Colonic mucosa (tissue), 4 donors: Measurements from ENCODE around the gene UNC13A. TPM values are rescaled to one million over a fixed set of nuclear protein-coding genes. Genes with fewer than 3 reads are reported as not detected.

ENCODE experiments used
- DNase-seq: peaks from one replicate; pipeline ENCODE4 v3.0.0-alpha.2; 2020
- H3K27ac ChIP-seq: fragments of 200-600 bp; one replicate; pipeline ENCODE4 v1.8.0; 2021
- H3K27me3 ChIP-seq: fragments of 200-600 bp; one replicate; pipeline ENCODE4 v1.8.0; 2021
- H3K36me3 ChIP-seq: fragments of 200-600 bp; one replicate; pipeline ENCODE4 v1.8.0; 2021
- H3K4me1 ChIP-seq: fragments of 200-600 bp; one replicate; pipeline ENCODE4 v1.8.0; 2021; ENCODE audit warnings: mild to moderate bottlenecking
- H3K4me3 ChIP-seq: fragments of 200-600 bp; one replicate; pipeline ENCODE4 v1.8.0; 2021
- H3K9ac ChIP-seq, 2 donors: one replicate each; pipeline ENCODE4 v1.7.0; 2013; ENCODE audit warnings: control low read depth in 2 of 2, low read depth in 2 of 2, low read length in 2 of 2
- H3K9me3 ChIP-seq: fragments of 200-600 bp; one replicate; pipeline ENCODE4 v1.8.0; 2021
- CTCF ChIP-seq: fragments of 200-600 bp; IDR thresholded peaks from one replicate; pipeline ENCODE4 v1.8.0; 2022; ENCODE audit warnings: antibody characterized with exemption, mild to moderate bottlenecking
- intact Hi-C: fragments of 100-400 bp; cut with DNase I; formaldehyde crosslinking; loops from one replicate; pipeline ENCODE4 v1.14.1; 2022
- total RNA-seq, 2 donors: library from RNA; stranded (reverse); fragmentation: NEBNext Ultra II Directional in 1 of 2; extraction: Animal tissue kit (Norgen Biotek cat#: 25700) in 1 of 2; gene quantifications; one replicate each; pipeline ENCODE4 v1.2.1, GENCODE V29; 2021
- donor health status: healthy.
- donor health status: DM: no; HTN: no; CAD: no.
- donor health status: DM: no; HTN: no; CAD: no.

UNC13A gene
- total RNA-seq, 2 donors from 2014 or later, result 0.29 to 0.62 TPM

DNA sequence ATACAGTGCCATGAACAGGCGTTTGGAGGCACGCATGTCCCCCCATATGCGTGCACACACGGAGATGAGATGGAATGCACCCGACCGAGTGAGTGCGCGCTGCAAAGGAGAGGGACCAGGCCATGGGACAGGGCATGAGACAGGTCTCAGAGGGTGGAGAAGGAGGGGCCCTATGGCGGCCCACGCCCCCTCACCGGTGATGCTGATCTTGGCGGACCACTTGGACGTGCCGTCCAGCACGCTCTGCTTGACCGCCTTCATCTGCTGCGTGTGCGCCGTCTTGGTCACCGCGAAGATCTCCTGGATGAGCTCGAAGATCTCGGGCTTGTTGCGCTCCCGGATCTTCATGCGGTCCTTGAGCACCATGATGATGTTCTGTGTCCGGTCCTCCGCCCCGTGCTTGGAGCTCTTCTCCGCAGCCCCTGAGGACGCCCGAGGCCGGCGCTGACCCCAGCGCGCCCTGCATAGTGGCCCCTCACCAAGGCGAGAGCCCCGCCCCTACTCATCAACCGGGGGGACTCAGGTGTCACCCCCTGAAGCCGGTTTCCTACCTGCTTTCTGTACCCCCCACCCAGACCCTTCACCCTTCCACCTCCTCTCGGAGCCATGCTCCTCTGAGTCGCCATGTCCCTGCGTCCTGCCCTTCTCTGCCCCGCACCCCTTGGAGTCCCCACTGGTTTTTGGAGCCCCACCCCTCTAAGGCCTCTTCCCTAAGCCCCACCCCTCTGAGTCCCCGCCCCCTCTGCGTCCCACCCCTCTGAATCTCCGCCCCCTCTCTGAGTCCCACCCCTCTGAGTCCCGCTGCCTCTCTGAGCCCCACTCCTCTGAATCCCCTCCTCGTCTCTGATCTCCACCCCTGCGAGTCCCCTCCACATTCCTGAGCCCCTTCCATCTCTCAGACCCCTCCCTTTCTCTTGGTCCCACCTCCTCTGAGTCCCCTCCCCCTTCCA lies 40.8 kb downstream of the UNC13A start:
- Histone ChIP-seq H3K4me3 (no peak overlapping the region), H3K9me3 (no peaks in the 10 kb centered on the region), H3K9ac (no peak overlapping the region), H3K4me1 (no peaks in the 10 kb centered on the region), H3K27me3 (no peaks in the 10 kb centered on the region), H3K36me3 (no peaks in the 10 kb centered on the region), H3K27ac (no peak overlapping the region)
- intact Hi-C loops, result no loop called here
- no peak for DNase-seq
- no peak for TF ChIP-seq CTCF

- intact Hi-C loops, result no loop called here
- Histone ChIP-seq H3K27me3 (no peaks in the 10 kb centered on the region), H3K9me3 (no peaks in the 10 kb centered on the region), H3K27ac (no peak overlapping the region), H3K4me3 (no peak overlapping the region), H3K36me3 (no peaks in the 10 kb centered on the region), H3K9ac (no peak overlapping the region), H3K4me1 (no peaks in the 10 kb centered on the region)
- TF ChIP-seq CTCF, result no peak
- no peak for DNase-seq
These were observed 41.7 kb downstream of the UNC13A start for GRCh38 chr19:17646441-17646840.

DNA sequence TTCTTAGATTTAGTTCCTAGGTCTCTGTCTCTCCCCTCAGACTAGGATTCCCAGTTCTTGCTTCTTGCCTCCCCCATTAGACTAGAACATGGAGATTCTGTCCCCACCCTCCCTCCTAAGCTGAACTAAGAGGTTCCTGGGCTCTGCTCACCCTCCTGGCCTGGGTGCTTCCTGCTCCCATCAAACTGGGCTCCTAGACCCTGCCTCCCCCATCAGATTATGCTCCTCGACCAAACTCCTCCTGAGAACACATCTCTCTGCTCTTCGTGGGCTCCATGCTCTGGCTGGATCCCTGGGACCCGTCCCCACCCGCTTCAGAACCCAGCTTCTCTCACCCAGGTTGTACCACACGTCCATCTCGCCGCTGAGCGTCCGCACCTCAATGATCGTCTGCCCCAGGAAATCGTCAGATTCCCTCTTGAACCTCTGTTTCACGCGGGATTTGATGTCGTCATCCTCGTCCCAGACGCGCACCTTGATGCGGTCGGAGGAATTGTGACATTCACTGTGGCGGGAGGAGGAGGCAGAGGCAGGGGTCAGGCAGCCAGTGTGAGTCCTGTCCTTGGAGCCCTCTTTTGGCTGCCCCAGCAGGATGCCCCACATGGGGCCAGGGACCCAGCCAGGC lies 42.7 kb downstream of the UNC13A start:
- intact Hi-C loops, result no loop called here
- H3K4me1 ChIP-seq, result no peaks in the 10 kb centered on the region
- no peak for DNase-seq
- H3K36me3 ChIP-seq, result no peaks in the 10 kb centered on the region
- no peak overlapping the region for H3K9ac ChIP-seq
- no peak overlapping the region for H3K4me3 ChIP-seq
- TF ChIP-seq CTCF, result no peak
- H3K27me3 ChIP-seq, result no peaks in the 10 kb centered on the region
- no peak overlapping the region for H3K27ac ChIP-seq
- no peaks in the 10 kb centered on the region for H3K9me3 ChIP-seq

GRCh38 chr19:17642656-17643055 lies 45.5 kb downstream of the UNC13A start:
- TF ChIP-seq CTCF, result no peak
- Histone ChIP-seq H3K4me3 (no peak overlapping the region), H3K27me3 (no peaks in the 10 kb centered on the region), H3K9me3 (no peaks in the 10 kb centered on the region), H3K4me1 (no peaks in the 10 kb centered on the region), H3K27ac (no peak overlapping the region), H3K9ac (no peak overlapping the region), H3K36me3 (no peaks in the 10 kb centered on the region)
- no peak for DNase-seq
- intact Hi-C loops, result no loop called here

DNA sequence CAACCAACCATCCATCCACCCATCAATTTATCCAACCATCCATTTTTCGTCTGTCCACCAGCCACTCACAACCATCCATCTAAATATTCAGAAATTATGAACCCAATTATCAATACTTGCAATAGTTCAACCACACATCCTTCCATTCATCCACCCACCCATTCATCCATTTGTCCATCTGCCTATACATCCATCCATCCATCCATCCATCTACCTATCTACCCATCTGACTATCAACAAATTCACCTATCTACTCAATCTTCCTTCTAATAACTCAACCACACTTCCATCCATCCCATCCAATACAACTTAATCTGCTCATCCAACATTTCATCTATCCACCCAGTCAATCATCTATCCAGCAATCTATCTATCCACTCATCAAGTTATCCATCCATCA lies 46.3 kb downstream of the UNC13A start:
- Histone ChIP-seq H3K4me1 (no peaks in the 10 kb centered on the region), H3K4me3 (no peak overlapping the region), H3K27me3 (no peaks in the 10 kb centered on the region), H3K9me3 (no peaks in the 10 kb centered on the region), H3K27ac (no peak overlapping the region), H3K9ac (no peak overlapping the region), H3K36me3 (no peaks in the 10 kb centered on the region)
- DNase-seq, result no peak
- intact Hi-C loops, result no loop called here
- TF ChIP-seq CTCF, result no peak
